Upper lobe of left lung (tissue), 4 donors: ENCODE data around the gene CFAP97D2.

Experiments used
- EP300 ChIP-seq, 4 donors: sonication (generic); formaldehyde crosslinking; IDR thresholded peaks; one replicate each; pipeline ENCODE4 v1.5.1; 2017; ENCODE audit warnings: antibody characterized with exemption in 4 of 4, control low read depth in 2 of 4
- TF ChIP-seq, protein P1 (sequence below), 6 experiments: fragments of 450-650 bp in 4 of 6; fragments of 200-600 bp in 2 of 6; sonication (generic) in 2 of 6; IDR thresholded peaks; one replicate each; pipeline ENCODE4 v1.5.1; 2016 to 2019; ENCODE audit warnings: antibody characterized with exemption in 6 of 6

GRCh38 chr13:114196629-114197028 is 17.6 kb downstream of the CFAP97D2 start:
- no peak for TF ChIP-seq EP300 (IDR thresholded peaks at IDR 0.05)
- TF ChIP-seq, protein P1, sequence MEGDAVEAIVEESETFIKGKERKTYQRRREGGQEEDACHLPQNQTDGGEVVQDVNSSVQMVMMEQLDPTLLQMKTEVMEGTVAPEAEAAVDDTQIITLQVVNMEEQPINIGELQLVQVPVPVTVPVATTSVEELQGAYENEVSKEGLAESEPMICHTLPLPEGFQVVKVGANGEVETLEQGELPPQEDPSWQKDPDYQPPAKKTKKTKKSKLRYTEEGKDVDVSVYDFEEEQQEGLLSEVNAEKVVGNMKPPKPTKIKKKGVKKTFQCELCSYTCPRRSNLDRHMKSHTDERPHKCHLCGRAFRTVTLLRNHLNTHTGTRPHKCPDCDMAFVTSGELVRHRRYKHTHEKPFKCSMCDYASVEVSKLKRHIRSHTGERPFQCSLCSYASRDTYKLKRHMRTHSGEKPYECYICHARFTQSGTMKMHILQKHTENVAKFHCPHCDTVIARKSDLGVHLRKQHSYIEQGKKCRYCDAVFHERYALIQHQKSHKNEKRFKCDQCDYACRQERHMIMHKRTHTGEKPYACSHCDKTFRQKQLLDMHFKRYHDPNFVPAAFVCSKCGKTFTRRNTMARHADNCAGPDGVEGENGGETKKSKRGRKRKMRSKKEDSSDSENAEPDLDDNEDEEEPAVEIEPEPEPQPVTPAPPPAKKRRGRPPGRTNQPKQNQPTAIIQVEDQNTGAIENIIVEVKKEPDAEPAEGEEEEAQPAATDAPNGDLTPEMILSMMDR (IDR thresholded peaks at IDR 0.05), result no peak
